Glutamatergic neuron (in vitro differentiated cells): ENCODE data around the gene XPC. TPM values are rescaled to one million over a fixed set of nuclear protein-coding genes. Genes with fewer than 3 reads are reported as not detected.
"Not testable (repeated sequence)": the region's sequence is repeated elsewhere in the genome, so short reads cannot be mapped to it uniquely, and the experiment has no call there.

Source experiments
- DNase-seq: peaks from one replicate; pipeline ENCODE4 v3.0.0; 2022
- H3K27ac Mint-ChIP-seq: one replicate; pipeline ENCODE4 v1.8.0; 2020; ENCODE audit warnings: mild to moderate bottlenecking, mixed read lengths, inconsistent platforms; ENCODE audit not compliant: unreplicated experiment
- H3K27me3 Mint-ChIP-seq: one replicate; pipeline ENCODE4 v1.8.0; 2020; ENCODE audit warnings: mild to moderate bottlenecking, moderate library complexity, mixed read lengths, inconsistent platforms; ENCODE audit not compliant: unreplicated experiment
- H3K36me3 Mint-ChIP-seq: one replicate; pipeline ENCODE4 v1.8.0; 2020; ENCODE audit warnings: mild to moderate bottlenecking, mixed read lengths, inconsistent platforms; ENCODE audit not compliant: unreplicated experiment
- H3K4me1 Mint-ChIP-seq: one replicate; pipeline ENCODE4 v1.8.0; 2020; ENCODE audit warnings: mild to moderate bottlenecking, low read depth, mixed read lengths, inconsistent platforms; ENCODE audit not compliant: unreplicated experiment
- H3K4me3 Mint-ChIP-seq: one replicate; pipeline ENCODE4 v1.8.0; 2020; ENCODE audit warnings: mild to moderate bottlenecking, mixed read lengths, inconsistent platforms; ENCODE audit not compliant: unreplicated experiment
- H3K9me3 Mint-ChIP-seq: one replicate; pipeline ENCODE4 v1.8.0; 2020; ENCODE audit warnings: mild to moderate bottlenecking, moderate library complexity, mixed read lengths, inconsistent platforms; ENCODE audit not compliant: unreplicated experiment
- CTCF ChIP-seq: fragments of 200-600 bp; sonication (generic); IDR thresholded peaks from one replicate; pipeline ENCODE4 v1.5.0; 2021; ENCODE audit not compliant: partially characterized antibody, unreplicated experiment
- long read RNA-seq: library from polyadenylated mRNA; unstranded; transcript quantifications from one replicate; pipeline ENCODE4 v2.0.0, GENCODE V29; 2020; ENCODE audit not compliant: unreplicated experiment
- total RNA-seq: library from RNA; stranded (reverse); fragmentation: NEBNext Ultra II Directional; extraction: Animal tissue kit (Norgen Biotek cat#: 25700); gene quantifications from one replicate; pipeline ENCODE4 v1.2.1, GENCODE V29; 2021; ENCODE audit not compliant: unreplicated experiment

Gene XPC
- total RNA-seq, result 39.5 TPM
- long read RNA-seq, partial matches to known transcripts, result 6 of 11 reads
- long read RNA-seq, other reads (novel, unspliced or antisense), result 3 of 11 reads

- Mint-ChIP-seq H3K4me1 (peaks cover 20% of the 10 kb centered on the region), H3K27ac (peak within 1 kb of the TSS; percentile 95), H3K9me3 (peaks cover 14% of the 10 kb centered on the region), H3K4me3 (peak within 1 kb of the TSS; percentile 97), H3K27me3 (no peaks in the 10 kb centered on the region), H3K36me3 (no peaks in the 10 kb centered on the region)
- TF ChIP-seq CTCF, result no peak
- peak; percentile 92 for DNase-seq
Observed at GRCh38 chr3:14178247-14179113, at the start of gene XPC, which contains the start of gene LSM3. Gene XPC (minus strand): TSS chr3:14178601. CDS start chr3:14178568, 33 bp downstream. Gene LSM3 (plus strand): TSS chr3:14178817. CDS start chr3:14178861, 44 bp downstream.

GRCh38 chr3:14227856-14228255 lies 49.5 kb upstream of the XPC start:
- Mint-ChIP-seq H3K4me3 (no peak overlapping the region), H3K27ac (no peak overlapping the region), H3K4me1 (no peaks in the 10 kb centered on the region), H3K36me3 (peaks cover 15% of the 10 kb centered on the region), H3K9me3 (peaks cover 9% of the 10 kb centered on the region), H3K27me3 (peaks cover 3% of the 10 kb centered on the region)
- DNase-seq, result no peak
- no peak for TF ChIP-seq CTCF

- not testable (repeated sequence) for H3K4me3 Mint-ChIP-seq, H3K27me3 Mint-ChIP-seq, H3K27ac Mint-ChIP-seq, H3K9me3 Mint-ChIP-seq, DNase-seq, H3K4me1 Mint-ChIP-seq
- H3K36me3 Mint-ChIP-seq, result peaks cover 20% of the 10 kb centered on the region
Observed at GRCh38 chr3:14226351-14226750, 48.0 kb upstream of the XPC start.

- no peak for DNase-seq
- H3K9me3 Mint-ChIP-seq, result peaks cover 5% of the 10 kb centered on the region
- peaks cover 20% of the 10 kb centered on the region for H3K36me3 Mint-ChIP-seq
- no peaks in the 10 kb centered on the region for H3K4me1 Mint-ChIP-seq
- H3K27ac Mint-ChIP-seq, result no peak overlapping the region
- TF ChIP-seq CTCF, result no peak
- H3K4me3 Mint-ChIP-seq, result no peak overlapping the region
- no peaks in the 10 kb centered on the region for H3K27me3 Mint-ChIP-seq
Observed at GRCh38 chr3:14225421-14225820, 47.0 kb upstream of the XPC start.

- Mint-ChIP-seq H3K36me3 (peaks cover 19% of the 10 kb centered on the region), H3K4me1 (no peaks in the 10 kb centered on the region), H3K9me3 (peaks cover 3% of the 10 kb centered on the region), H3K4me3 (no peak overlapping the region), H3K27me3 (no peaks in the 10 kb centered on the region), H3K27ac (no peak overlapping the region)
- no peak for DNase-seq
- TF ChIP-seq CTCF, result no peak
Observed at GRCh38 chr3:14224895-14225294, 46.5 kb upstream of the XPC start.
